RWPE2 (cell line): ENCODE data around the gene TMEM174.

ENCODE experiments used
- ATAC-seq: fragments of 200-7000 bp; cut with Tn5 transposase; 3 replicates; pipeline ENCODE4 v1.9.1; 2021; ENCODE audit warnings: low read depth
- DNase-seq: peaks from one replicate; pipeline ENCODE4 v3.0.0-alpha.2; 2020; ENCODE audit warnings: low spot score
- H3K27ac ChIP-seq: fragments of 450-650 bp; 2 replicates; pipeline ENCODE4 v1.5.1; 2017; ENCODE audit warnings: mild to moderate bottlenecking; ENCODE audit not compliant: poor library complexity, severe bottlenecking
- H3K27me3 ChIP-seq: fragments of 250-450 bp; sonication (Bioruptor Pico); 2 replicates; pipeline ENCODE4 v1.5.1; 2021; ENCODE audit warnings: mild to moderate bottlenecking, moderate library complexity; ENCODE audit not compliant: insufficient read depth, poor library complexity, severe bottlenecking
- H3K36me3 ChIP-seq: fragments of 250-450 bp; sonication (Bioruptor Pico); 2 replicates; pipeline ENCODE4 v1.5.1; 2020; ENCODE audit warnings: low read depth, mild to moderate bottlenecking, moderate library complexity
- H3K4me1 ChIP-seq: fragments of 250-450 bp; sonication (Bioruptor Pico); 2 replicates; pipeline ENCODE4 v1.5.1; 2021; ENCODE audit warnings: mild to moderate bottlenecking, moderate library complexity; ENCODE audit not compliant: insufficient read depth, poor library complexity, severe bottlenecking
- H3K4me3 ChIP-seq: fragments of 250-450 bp; sonication (Bioruptor Pico); 2 replicates; pipeline ENCODE4 v1.5.1; 2021; ENCODE audit warnings: mild to moderate bottlenecking, moderate library complexity; ENCODE audit not compliant: severe bottlenecking
- H3K9me3 ChIP-seq: fragments of 250-450 bp; sonication (Bioruptor Pico); 2 replicates; pipeline ENCODE4 v1.5.1; 2021; ENCODE audit warnings: mild to moderate bottlenecking, moderate library complexity; ENCODE audit not compliant: severe bottlenecking
- TF ChIP-seq, protein P1 (sequence below): fragments of 450-650 bp; IDR thresholded peaks from one replicate; pipeline ENCODE4 v1.5.1; 2017; ENCODE audit warnings: mild to moderate bottlenecking, moderate library complexity; ENCODE audit not compliant: poor library complexity, severe bottlenecking

The TMEM174 gene, protein sequence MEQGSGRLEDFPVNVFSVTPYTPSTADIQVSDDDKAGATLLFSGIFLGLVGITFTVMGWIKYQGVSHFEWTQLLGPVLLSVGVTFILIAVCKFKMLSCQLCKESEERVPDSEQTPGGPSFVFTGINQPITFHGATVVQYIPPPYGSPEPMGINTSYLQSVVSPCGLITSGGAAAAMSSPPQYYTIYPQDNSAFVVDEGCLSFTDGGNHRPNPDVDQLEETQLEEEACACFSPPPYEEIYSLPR

DNA sequence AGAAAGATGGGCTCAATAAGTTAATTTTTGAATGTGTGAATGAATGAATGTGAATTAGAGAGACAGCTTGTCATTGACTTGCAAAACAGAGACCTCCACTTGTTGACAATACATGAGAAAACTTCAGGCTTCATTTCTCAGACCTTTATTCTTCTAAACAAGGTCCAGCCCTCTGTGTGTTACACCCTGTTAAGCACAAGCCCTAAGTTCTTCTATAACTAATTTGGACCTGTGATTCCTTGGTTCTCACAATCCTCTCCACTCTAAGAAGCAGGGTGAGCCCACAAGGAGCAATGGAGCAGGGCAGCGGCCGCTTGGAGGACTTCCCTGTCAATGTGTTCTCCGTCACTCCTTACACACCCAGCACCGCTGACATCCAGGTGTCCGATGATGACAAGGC is at the start of gene TMEM174:
Gene TMEM174, plus strand, starts transcription at position 243 of the 400 bp plus-strand sequence. Its CDS starts 51 bp downstream, at position 294.
- H3K9me3 ChIP-seq = no peaks in the 10 kb centered on the region
- H3K4me3 ChIP-seq = no peak within 1 kb of the TSS
- DNase-seq (no peak), ATAC-seq (no peak)
- H3K4me1 ChIP-seq = no peaks in the 10 kb centered on the region
- no peaks in the 10 kb centered on the region for H3K36me3 ChIP-seq
- H3K27ac ChIP-seq = no peak within 1 kb of the TSS
- TF ChIP-seq, protein P1, sequence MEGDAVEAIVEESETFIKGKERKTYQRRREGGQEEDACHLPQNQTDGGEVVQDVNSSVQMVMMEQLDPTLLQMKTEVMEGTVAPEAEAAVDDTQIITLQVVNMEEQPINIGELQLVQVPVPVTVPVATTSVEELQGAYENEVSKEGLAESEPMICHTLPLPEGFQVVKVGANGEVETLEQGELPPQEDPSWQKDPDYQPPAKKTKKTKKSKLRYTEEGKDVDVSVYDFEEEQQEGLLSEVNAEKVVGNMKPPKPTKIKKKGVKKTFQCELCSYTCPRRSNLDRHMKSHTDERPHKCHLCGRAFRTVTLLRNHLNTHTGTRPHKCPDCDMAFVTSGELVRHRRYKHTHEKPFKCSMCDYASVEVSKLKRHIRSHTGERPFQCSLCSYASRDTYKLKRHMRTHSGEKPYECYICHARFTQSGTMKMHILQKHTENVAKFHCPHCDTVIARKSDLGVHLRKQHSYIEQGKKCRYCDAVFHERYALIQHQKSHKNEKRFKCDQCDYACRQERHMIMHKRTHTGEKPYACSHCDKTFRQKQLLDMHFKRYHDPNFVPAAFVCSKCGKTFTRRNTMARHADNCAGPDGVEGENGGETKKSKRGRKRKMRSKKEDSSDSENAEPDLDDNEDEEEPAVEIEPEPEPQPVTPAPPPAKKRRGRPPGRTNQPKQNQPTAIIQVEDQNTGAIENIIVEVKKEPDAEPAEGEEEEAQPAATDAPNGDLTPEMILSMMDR = no peak
- no peaks in the 10 kb centered on the region for H3K27me3 ChIP-seq

DNA sequence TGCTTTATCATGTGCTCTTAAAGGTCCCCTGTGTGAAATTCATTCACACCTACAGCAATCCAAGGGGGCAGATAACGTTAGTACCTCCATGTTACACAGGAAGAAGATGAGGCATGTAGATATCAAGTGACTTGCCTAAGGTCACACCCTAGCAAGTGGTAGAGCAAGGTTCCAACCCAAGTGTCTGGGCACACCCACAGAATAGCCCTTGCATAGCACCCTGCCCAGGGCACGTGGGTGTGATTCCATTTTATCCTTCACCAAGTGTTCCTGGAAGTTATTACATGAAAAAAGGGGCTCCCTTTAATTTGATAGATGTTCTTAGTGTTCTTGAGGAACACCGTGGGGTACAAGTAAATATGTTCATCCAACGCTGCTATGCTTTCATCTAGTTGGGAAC is 47.7 kb upstream of the TMEM174 start:
- no peak overlapping the region for H3K4me3 ChIP-seq
- H3K4me1 ChIP-seq = peaks cover 20% of the 10 kb centered on the region
- TF ChIP-seq, protein P1 = no peak
- no peak for ATAC-seq
- H3K27ac ChIP-seq = no peak overlapping the region
- no peak for DNase-seq
- no peaks in the 10 kb centered on the region for H3K36me3 ChIP-seq
- no peaks in the 10 kb centered on the region for H3K27me3 ChIP-seq
- H3K9me3 ChIP-seq = no peaks in the 10 kb centered on the region

DNA sequence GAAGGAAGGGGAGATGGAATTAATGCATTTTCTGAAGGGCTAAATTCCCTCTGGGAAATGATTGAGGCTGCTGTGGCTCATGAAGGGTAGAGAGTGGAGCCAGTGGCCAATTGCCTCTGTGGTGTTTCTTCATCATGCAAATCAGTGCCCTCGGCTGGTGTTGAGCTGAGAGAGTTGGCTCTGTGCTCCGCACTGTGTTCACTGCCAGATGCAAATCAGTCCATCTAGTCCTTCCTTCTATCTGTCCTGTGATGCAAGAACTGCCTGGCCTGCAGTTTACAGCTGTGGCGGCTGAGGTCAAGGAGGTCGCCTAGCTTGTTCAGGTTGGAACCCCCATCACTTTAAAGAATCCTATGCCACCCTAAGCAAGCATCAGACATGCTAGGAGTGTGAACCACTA is 46.6 kb upstream of the TMEM174 start:
- Histone ChIP-seq H3K4me3 (no peak overlapping the region), H3K27ac (no peak overlapping the region), H3K36me3 (no peaks in the 10 kb centered on the region), H3K27me3 (no peaks in the 10 kb centered on the region), H3K4me1 (peaks cover 17% of the 10 kb centered on the region), H3K9me3 (no peaks in the 10 kb centered on the region)
- TF ChIP-seq, protein P1 = no peak
- ATAC-seq (no peak), DNase-seq (no peak)

DNA sequence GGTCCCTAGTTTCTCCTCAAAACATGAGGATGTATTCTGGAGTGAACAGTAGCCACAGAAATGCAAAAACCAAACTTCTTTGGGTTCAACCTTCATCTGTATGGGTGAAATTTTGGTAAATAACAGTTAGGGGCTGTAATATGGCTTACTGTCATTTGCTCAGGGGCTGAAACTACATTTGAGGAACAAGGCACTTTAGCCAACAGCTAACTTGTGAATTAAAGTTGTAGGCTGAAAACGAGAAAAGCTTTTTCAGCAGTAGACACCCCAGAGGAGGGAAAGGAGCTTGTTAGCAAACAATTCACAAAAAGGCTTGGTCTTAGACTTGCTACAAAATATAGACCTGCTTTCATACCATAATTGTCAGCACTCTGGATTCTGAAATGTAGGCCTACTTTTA is 46.0 kb upstream of the TMEM174 start:
- TF ChIP-seq, protein P1 = no peak
- no peak for ATAC-seq
- H3K36me3 ChIP-seq = no peaks in the 10 kb centered on the region
- H3K9me3 ChIP-seq = no peaks in the 10 kb centered on the region
- no peak for DNase-seq
- no peak overlapping the region for H3K27ac ChIP-seq
- H3K4me1 ChIP-seq = peaks cover 14% of the 10 kb centered on the region
- no peak overlapping the region for H3K4me3 ChIP-seq
- H3K27me3 ChIP-seq = no peaks in the 10 kb centered on the region

DNA sequence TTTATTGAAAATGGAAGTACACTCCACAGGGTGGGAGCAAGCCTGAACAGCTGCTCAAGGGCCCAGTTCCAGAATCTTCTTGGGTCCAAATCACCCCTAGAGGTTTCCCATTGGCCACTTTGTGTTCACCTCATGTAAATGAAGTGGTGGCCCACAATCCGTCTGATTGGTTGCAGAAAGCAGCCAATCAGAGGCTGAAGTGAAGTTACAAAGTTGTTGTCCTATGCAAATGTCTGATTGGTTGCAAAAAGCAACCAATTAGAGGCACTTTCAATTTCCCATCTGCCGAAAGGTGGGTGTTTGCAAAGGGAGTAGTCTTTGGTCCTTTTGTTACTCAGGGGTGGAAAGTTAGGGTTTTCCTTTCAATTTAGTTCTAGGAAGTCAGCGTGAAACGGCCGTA is 43.9 kb upstream of the TMEM174 start:
- H3K27me3 ChIP-seq = no peaks in the 10 kb centered on the region
- H3K27ac ChIP-seq = no peak overlapping the region
- H3K36me3 ChIP-seq = no peaks in the 10 kb centered on the region
- TF ChIP-seq, protein P1 = no peak
- H3K4me1 ChIP-seq = no peaks in the 10 kb centered on the region
- no peaks in the 10 kb centered on the region for H3K9me3 ChIP-seq
- no peak overlapping the region for H3K4me3 ChIP-seq
- ATAC-seq (no peak), DNase-seq (no peak)
